Gastrocnemius medialis (tissue), 4 donors: ENCODE data around the gene HOXD8.

Source experiments
- POLR2A ChIP-seq, 2 donors: fragments of 450-650 bp; IDR thresholded peaks; one replicate each; pipeline ENCODE4 v1.6.1; 2017; ENCODE audit warnings: antibody characterized with exemption in 2 of 2, mild to moderate bottlenecking in 2 of 2, moderate library complexity in 2 of 2
- TF ChIP-seq, protein P1 (sequence below), 5 experiments: fragments of 450-650 bp in 3 of 5; fragments of 200-600 bp in 2 of 5; sonication (generic) in 2 of 5; IDR thresholded peaks in 4 of 5; conservative IDR thresholded peaks in 1 of 5; 1 replicate in 4 of 5; 2 replicates in 1 of 5; pipeline ENCODE4 v1.5.1; 2016 to 2019; ENCODE audit warnings: antibody characterized with exemption in 5 of 5, mild to moderate bottlenecking in 3 of 5, moderate library complexity in 3 of 5

DNA sequence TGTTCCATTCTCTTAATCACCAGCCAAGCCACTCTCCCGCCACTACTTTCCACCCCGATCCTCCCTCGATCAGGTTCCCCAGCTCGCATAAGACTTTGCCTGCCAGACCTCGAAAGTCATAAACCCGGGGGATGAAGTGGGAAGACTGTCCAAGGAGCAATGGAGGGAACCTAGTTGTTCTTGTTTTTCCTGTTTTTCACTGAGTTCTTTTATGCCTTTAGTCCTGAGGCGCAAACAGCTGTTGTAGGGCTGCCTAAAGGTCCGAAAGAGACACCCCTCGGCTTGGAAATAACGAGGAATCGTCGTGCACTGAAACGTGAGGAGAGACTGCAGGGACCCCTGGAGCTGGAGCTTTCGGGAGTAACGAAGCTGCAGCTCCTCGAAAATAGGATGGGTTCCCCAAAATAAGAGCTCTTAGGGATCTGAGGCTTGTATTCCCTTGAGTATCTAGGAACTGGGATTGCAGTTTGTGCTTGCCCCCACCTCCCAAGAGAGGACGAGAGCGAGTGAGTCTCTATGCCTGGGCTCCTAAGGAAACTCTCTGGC is 31.6 kb upstream of the HOXD8 start:
- TF ChIP-seq, protein P1, sequence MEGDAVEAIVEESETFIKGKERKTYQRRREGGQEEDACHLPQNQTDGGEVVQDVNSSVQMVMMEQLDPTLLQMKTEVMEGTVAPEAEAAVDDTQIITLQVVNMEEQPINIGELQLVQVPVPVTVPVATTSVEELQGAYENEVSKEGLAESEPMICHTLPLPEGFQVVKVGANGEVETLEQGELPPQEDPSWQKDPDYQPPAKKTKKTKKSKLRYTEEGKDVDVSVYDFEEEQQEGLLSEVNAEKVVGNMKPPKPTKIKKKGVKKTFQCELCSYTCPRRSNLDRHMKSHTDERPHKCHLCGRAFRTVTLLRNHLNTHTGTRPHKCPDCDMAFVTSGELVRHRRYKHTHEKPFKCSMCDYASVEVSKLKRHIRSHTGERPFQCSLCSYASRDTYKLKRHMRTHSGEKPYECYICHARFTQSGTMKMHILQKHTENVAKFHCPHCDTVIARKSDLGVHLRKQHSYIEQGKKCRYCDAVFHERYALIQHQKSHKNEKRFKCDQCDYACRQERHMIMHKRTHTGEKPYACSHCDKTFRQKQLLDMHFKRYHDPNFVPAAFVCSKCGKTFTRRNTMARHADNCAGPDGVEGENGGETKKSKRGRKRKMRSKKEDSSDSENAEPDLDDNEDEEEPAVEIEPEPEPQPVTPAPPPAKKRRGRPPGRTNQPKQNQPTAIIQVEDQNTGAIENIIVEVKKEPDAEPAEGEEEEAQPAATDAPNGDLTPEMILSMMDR (IDR thresholded peaks at IDR 0.05 in 4 of 5, conservative IDR thresholded peaks at IDR 0.05 in 1 of 5): peak in 1 of 5 experiments; percentile 9
- no peak for TF ChIP-seq POLR2A (IDR thresholded peaks at IDR 0.05)
